IMR-90 (cell line): ENCODE data around the gene CD68. TPM values are rescaled to one million over a fixed set of nuclear protein-coding genes. Genes with fewer than 3 reads are reported as not detected.

Experiments used
- ATAC-seq: fragments of 200-7000 bp; cut with Tn5 transposase; 2 replicates; pipeline ENCODE4 v1.9.1; 2020; ENCODE audit warnings: low read depth, mild to moderate bottlenecking, moderate library complexity
- BruUV-seq: library from RNA; stranded (reverse); fragments of 400-500 nt; replicated peaks from 2 replicates; lab custom pipeline; 2021; lab: Mats Ljungman, UMichigan
- CTCF ChIA-PET: fragments of 300-600 bp; formaldehyde crosslinking; extraction: SDS; loops from one replicate; lab custom pipeline; 2021; ENCODE audit warnings: antibody characterized with exemption; lab: Yijun Ruan, JAX
- POLR2A ChIA-PET: fragments of 300-600 bp; sonication (Branson Sonifier 250); formaldehyde crosslinking; loops from one replicate; lab custom pipeline; 2022; ENCODE audit warnings: antibody characterized with exemption; ENCODE audit not compliant: unreplicated experiment; lab: Charles Lee
- DNase-seq: peaks from one replicate; pipeline ENCODE4 v3.0.0; 2013
- H2AFZ ChIP-seq: replicated peaks from 2 replicates; pipeline ENCODE3; 2013; ENCODE audit warnings: low read length, mild to moderate bottlenecking; ENCODE audit not compliant: poor library complexity
- H2AK5ac ChIP-seq: 2 replicates; pipeline ENCODE4 v1.6.1; 2013; ENCODE audit warnings: low read depth, low read length, inconsistent platforms
- H2AK9ac ChIP-seq: replicated peaks from 2 replicates; pipeline ENCODE3; 2013; ENCODE audit warnings: mild to moderate bottlenecking, low read depth, low read length, moderate library complexity; ENCODE audit not compliant: poor library complexity
- H2BK120ac ChIP-seq: 2 replicates; pipeline ENCODE4 v1.6.1; 2013; ENCODE audit warnings: low read depth, low read length, inconsistent platforms
- H2BK15ac ChIP-seq: 3 replicates; pipeline ENCODE4 v1.6.1; 2013; ENCODE audit warnings: low read depth, low read length, inconsistent platforms
- H2BK20ac ChIP-seq: 2 replicates; pipeline ENCODE4 v1.6.1; 2013; ENCODE audit warnings: low read depth, mild to moderate bottlenecking, inconsistent platforms, low read length, moderate library complexity
- H2BK5ac ChIP-seq: 2 replicates; pipeline ENCODE4 v1.6.1; 2013; ENCODE audit warnings: mild to moderate bottlenecking, low read depth, low read length, inconsistent platforms; ENCODE audit not compliant: poor library complexity, severe bottlenecking
- H3K14ac ChIP-seq: replicated peaks from 2 replicates; pipeline ENCODE4 v1.6.1; 2013; ENCODE audit warnings: low read depth, low read length, inconsistent platforms
- H3K18ac ChIP-seq: 2 replicates; pipeline ENCODE4 v1.6.1; 2013; ENCODE audit warnings: low read depth, low read length, control low read depth
- H3K23ac ChIP-seq: 2 replicates; pipeline ENCODE4 v1.6.1; 2013; ENCODE audit warnings: low read depth, low read length, inconsistent platforms
- H3K27ac ChIP-seq: 2 replicates; pipeline ENCODE4 v1.5.1; 2013; ENCODE audit warnings: mild to moderate bottlenecking, control low read depth, low read length; ENCODE audit not compliant: insufficient read depth
- H3K27me3 ChIP-seq: 2 replicates; pipeline ENCODE4 v1.6.1; 2013; ENCODE audit warnings: low read length; ENCODE audit not compliant: control insufficient read depth, insufficient read depth
- H3K36me3 ChIP-seq: 2 replicates; pipeline ENCODE4 v1.6.1; 2013; ENCODE audit warnings: low read length, mixed read lengths; ENCODE audit not compliant: control insufficient read depth, insufficient read depth
- H3K4ac ChIP-seq: 2 replicates; pipeline ENCODE4 v1.6.1; 2013; ENCODE audit warnings: low read depth, low read length, inconsistent platforms
- H3K4me1 ChIP-seq: 2 replicates; pipeline ENCODE4 v1.6.1; 2013; ENCODE audit warnings: low read length, mixed read lengths; ENCODE audit not compliant: control insufficient read depth, insufficient read depth
- H3K4me2 ChIP-seq: 2 replicates; pipeline ENCODE4 v1.6.1; 2013; ENCODE audit warnings: low read depth, mild to moderate bottlenecking, control low read depth, low read length, moderate library complexity
- H3K4me3 ChIP-seq: 2 replicates; pipeline ENCODE4 v1.5.1; 2013; ENCODE audit warnings: low read depth, mild to moderate bottlenecking, control low read depth, low read length, moderate library complexity; ENCODE audit not compliant: insufficient read depth
- H3K56ac ChIP-seq: 2 replicates; pipeline ENCODE4 v1.6.1; 2013; ENCODE audit warnings: low read length, inconsistent platforms; ENCODE audit not compliant: insufficient read depth; ENCODE audit errors: extremely low read depth
- H3K79me1 ChIP-seq, 2 experiments: 2 replicates each; pipeline ENCODE4 v1.6.1; 2013; ENCODE audit warnings: low read length in 2 of 2, inconsistent platforms in 1 of 2, low read depth in 1 of 2
- H3K9ac ChIP-seq: 2 replicates; pipeline ENCODE4 v1.6.1; 2013; ENCODE audit warnings: low read depth, low read length, control low read depth
- H3K9me1 ChIP-seq: 2 replicates; pipeline ENCODE4 v1.6.1; 2013; ENCODE audit warnings: low read length, inconsistent platforms; ENCODE audit not compliant: insufficient read depth
- H3K9me3 ChIP-seq: 2 replicates; pipeline ENCODE4 v1.6.1; 2013; ENCODE audit warnings: low read length; ENCODE audit not compliant: control insufficient read depth, insufficient read depth
- H4K20me1 ChIP-seq: 2 replicates; pipeline ENCODE4 v1.6.1; 2013; ENCODE audit warnings: low read length, inconsistent platforms; ENCODE audit not compliant: insufficient read depth
- H4K5ac ChIP-seq: 2 replicates; pipeline ENCODE4 v1.6.1; 2013; ENCODE audit warnings: mild to moderate bottlenecking, low read depth, low read length, control low read depth
- H4K8ac ChIP-seq, 2 experiments: 2 replicates each; pipeline ENCODE4 v1.6.1; 2013; ENCODE audit warnings: low read depth in 2 of 2, low read length in 2 of 2, control low read depth in 1 of 2, inconsistent platforms in 1 of 2
- H4K91ac ChIP-seq: 2 replicates; pipeline ENCODE4 v1.6.1; 2013; ENCODE audit warnings: low read depth, low read length, inconsistent platforms; ENCODE audit not compliant: insufficient read depth
- BHLHE40 ChIP-seq: fragments of 150-350 bp; IDR thresholded peaks from 2 replicates; pipeline ENCODE4 v1.6.1; 2016; ENCODE audit warnings: mild to moderate bottlenecking, low read depth, low read length
- CEBPB ChIP-seq: IDR thresholded peaks from 2 replicates; pipeline ENCODE4 v1.6.1; 2012; ENCODE audit warnings: low read depth, low read length, improper control_type of control experiment
- CHD1 ChIP-seq: IDR thresholded peaks from 2 replicates; pipeline ENCODE4 v1.6.1; 2012; ENCODE audit warnings: low read depth, low read length, improper control_type of control experiment
- CTCF ChIP-seq: conservative IDR thresholded peaks from 2 replicates; pipeline ENCODE4 v1.5.1; 2012; ENCODE audit warnings: mild to moderate bottlenecking, low read depth, low read length, improper control_type of control experiment
- ELK1 ChIP-seq: fragments of 150-350 bp; IDR thresholded peaks from 2 replicates; pipeline ENCODE4 v1.6.1; 2016; ENCODE audit warnings: low read depth, mild to moderate bottlenecking, low read length, moderate library complexity, borderline replicate concordance
- FOS ChIP-seq: fragments of 150-350 bp; IDR thresholded peaks from 2 replicates; pipeline ENCODE4 v1.6.1; 2016; ENCODE audit warnings: low read depth, low read length
- MAFK ChIP-seq: IDR thresholded peaks from 2 replicates; pipeline ENCODE4 v1.6.1; 2012; ENCODE audit warnings: low read depth, low read length, improper control_type of control experiment
- MAZ ChIP-seq: IDR thresholded peaks from 2 replicates; pipeline ENCODE4 v1.6.1; 2012; ENCODE audit warnings: low read depth, mild to moderate bottlenecking, low read length, improper control_type of control experiment, moderate library complexity, borderline replicate concordance
- MXI1 ChIP-seq: IDR thresholded peaks from 2 replicates; pipeline ENCODE4 v1.6.1; 2012; ENCODE audit warnings: low read depth, mild to moderate bottlenecking, low read length, moderate library complexity, borderline replicate concordance
- NFE2L2 ChIP-seq: fragments of 150-350 bp; IDR thresholded peaks from 2 replicates; pipeline ENCODE4 v1.6.1; 2016; ENCODE audit warnings: low read depth, mild to moderate bottlenecking, low read length
- POLR2A ChIP-seq: IDR thresholded peaks from 2 replicates; pipeline ENCODE4 v1.6.1; 2012; ENCODE audit warnings: mild to moderate bottlenecking, low read depth, low read length
- RAD21 ChIP-seq: IDR thresholded peaks from 2 replicates; pipeline ENCODE4 v1.6.1; 2012; ENCODE audit warnings: low read length, improper control_type of control experiment
- RCOR1 ChIP-seq: IDR thresholded peaks from 2 replicates; pipeline ENCODE4 v1.6.1; 2012; ENCODE audit warnings: mild to moderate bottlenecking, low read length, improper control_type of control experiment; ENCODE audit not compliant: insufficient replicate concordance
- RFX5 ChIP-seq: IDR thresholded peaks from 2 replicates; pipeline ENCODE4 v1.8.0; 2012; ENCODE audit warnings: low read depth, mild to moderate bottlenecking, low read length, moderate library complexity
- whole genome bisulfite sequencing, 2 experiments: methylation state at CpG; one replicate each; pipeline versions ENCODE4 v1.1.5 to v1.1.7; 2013; ENCODE audit warnings: missing lambda C conversion rate in 2 of 2; ENCODE audit not compliant: insufficient read length in 1 of 2; ENCODE audit errors: extremely low coverage in 2 of 2; 5-methylcytosine and 5-hydroxymethylcytosine counted together
- dilution Hi-C: fragments of 300-500 bp; cut with HindIII; formaldehyde crosslinking; loops from one replicate; pipeline ENCODE4 v1.14.3; 2018; ENCODE audit warnings: low sequenced_read_pairs; ENCODE audit not compliant: unreplicated experiment
- in situ Hi-C: fragments of 300-500 bp; cut with MboI; formaldehyde crosslinking; loops from 3 replicates; pipeline ENCODE4 v1.14.3; 2019; ENCODE audit warnings: low sequenced_read_pairs, inconsistent platforms, mixed read lengths
- intact Hi-C: fragments of 100-400 bp; cut with micrococcal nuclease; formaldehyde crosslinking; loops from 2 replicates; pipeline ENCODE4 v1.10.0; 2022
- polyA plus RNA-seq, 3 experiments: library from polyadenylated mRNA; depleted of rRNA; stranded (reverse); fragments of >200 nt; gene quantifications; 2 replicates each; pipeline ENCODE4 v1.2.3, GENCODE V29; 2012; ENCODE audit warnings: low replicate concordance in 1 of 3
- total RNA-seq: library from RNA; depleted of rRNA; stranded (reverse); fragments of >200 nt; gene quantifications from 2 replicates; pipeline ENCODE4 v1.2.3, GENCODE V29; 2012

CD68 gene
- total and polyA plus RNA-seq, 2 of the 4 experiments (the other 2 are of a cell fraction), result 16.0 to 43.1 TPM

DNA sequence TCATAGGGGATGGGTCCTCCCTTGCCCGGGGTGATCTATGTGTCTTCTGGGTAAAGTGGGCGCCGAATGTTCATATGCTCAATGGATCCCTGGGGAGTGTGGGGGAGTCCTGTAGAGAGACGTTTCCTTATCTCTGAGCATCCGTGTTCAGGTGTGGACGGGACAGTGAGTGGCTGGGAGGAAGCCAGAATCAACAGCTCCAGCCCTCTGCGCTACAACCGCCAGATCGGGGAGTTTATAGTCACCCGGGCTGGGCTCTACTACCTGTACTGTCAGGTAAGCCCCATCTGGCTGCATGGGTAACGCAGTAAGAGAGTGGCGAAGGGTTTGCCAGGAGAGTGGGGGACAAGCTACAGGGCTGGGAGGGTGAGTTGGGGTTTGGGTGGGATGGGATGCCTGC lies 22.8 kb upstream of the CD68 start:
- H3K56ac ChIP-seq, result no peak overlapping the region
- CTCF ChIA-PET, result no interaction called here
- POLR2A ChIA-PET, result interaction anchor here (0.6 kb wide), 1 partner anchor 92 kb away, joined by 19 read pairs; no protein-coding TSS in a partner anchor
- BruUV-seq, result no TSS peak
- no peaks in the 10 kb centered on the region for H3K27me3 ChIP-seq
- no peak overlapping the region for H3K14ac ChIP-seq
- H4K8ac ChIP-seq, result no peak overlapping the region
- H3K9me3 ChIP-seq, result no peaks in the 10 kb centered on the region
- no peak overlapping the region for H4K5ac ChIP-seq
- H3K79me1 ChIP-seq, result peaks cover 0 to 5% of the 10 kb centered on the region in 2 experiments; a peak in 2 of 4 replicates
- H2BK5ac ChIP-seq, result no peak overlapping the region
- intact Hi-C loops, result no loop called here
- no peak for DNase-seq
- H3K4me3 ChIP-seq, result no peak overlapping the region
- in situ Hi-C loops, result loop anchor here (10.0 kb wide), 1 partner anchor 202 kb away; the partner anchor contains the start of genes KCTD11 and TMEM95
- no peak overlapping the region for H2BK15ac ChIP-seq
- no peak overlapping the region for H2AK5ac ChIP-seq
- no peak overlapping the region for H2AK9ac ChIP-seq
- no peak overlapping the region for H3K9ac ChIP-seq
- WGBS, 2 experiments, result 94% methylated on average over 9 of the region's 12 CpGs; no CpG with 5 or more reads in 1 of the 2 experiments
- H4K20me1 ChIP-seq, result no peaks in the 10 kb centered on the region
- H3K23ac ChIP-seq, result no peak overlapping the region
- H3K36me3 ChIP-seq, result no peaks in the 10 kb centered on the region
- no peak overlapping the region for H3K4me2 ChIP-seq
- peaks cover 6% of the 10 kb centered on the region; the same call in 1 of the 2 replicates for H3K4me1 ChIP-seq
- TF ChIP-seq RAD21, result no peak
- TF ChIP-seq MAZ, result no peak
- no peak for TF ChIP-seq FOS
- TF ChIP-seq RFX5, result no peak
- TF ChIP-seq BHLHE40, result no peak
- no peak for TF ChIP-seq CHD1
- TF ChIP-seq POLR2A, result no peak
- TF ChIP-seq ELK1, result no peak
- no peak for TF ChIP-seq MAFK
- no peak for TF ChIP-seq CEBPB
- no peak for TF ChIP-seq CTCF
- TF ChIP-seq RCOR1, result no peak
- no peak for TF ChIP-seq MXI1
- TF ChIP-seq NFE2L2, result no peak
- ATAC-seq, result no peak
- H3K18ac ChIP-seq, result no peak overlapping the region
- no peaks in the 10 kb centered on the region for H3K9me1 ChIP-seq
- no peak overlapping the region for H3K27ac ChIP-seq
- no peak overlapping the region for H3K4ac ChIP-seq
- dilution Hi-C loops, result no loop called here
- H2BK120ac ChIP-seq, result no peak overlapping the region
- no peak overlapping the region for H2BK20ac ChIP-seq
- H2AFZ ChIP-seq, result no peak overlapping the region
- no peak overlapping the region for H4K91ac ChIP-seq
